GM12892 (cell line): ENCODE data around the gene DAGLA.

ENCODE experiments used
- DNase-seq: peaks from one replicate; pipeline ENCODE4 v3.0.0; 2011; ENCODE audit not compliant: insufficient read length
- FAIRE-seq: peaks from 2 replicates; lab custom pipeline; 2011; peaks lifted over from hg19 to GRCh38; lab: Jason Lieb, UNC
- POLR2A ChIP-seq: IDR thresholded peaks from 2 replicates; pipeline ENCODE4 v1.6.1; 2011; ENCODE audit warnings: low read depth, low read length, control low read depth
- POLR2AphosphoS5 ChIP-seq: IDR thresholded peaks from 2 replicates; pipeline ENCODE4 v1.6.1; 2011; ENCODE audit warnings: low read depth, low read length, control low read depth
- TAF1 ChIP-seq: IDR thresholded peaks from 2 replicates; pipeline ENCODE4 v1.6.1; 2011; ENCODE audit warnings: low read depth, mild to moderate bottlenecking, control low read depth, low read length, borderline replicate concordance

Gene DAGLA

GRCh38 chr11:61706452-61707400, 26.5 kb downstream of the DAGLA start:
- no peak for FAIRE-seq
- no peak for DNase-seq
- no peak for TF ChIP-seq POLR2A
- no peak for TF ChIP-seq POLR2AphosphoS5
- TF ChIP-seq TAF1, result no peak

GRCh38 chr11:61707574-61707973, 27.4 kb downstream of the DAGLA start:
- TF ChIP-seq TAF1 (no peak), POLR2A (no peak), POLR2AphosphoS5 (no peak)
- no peak for FAIRE-seq
- DNase-seq, result no peak

- FAIRE-seq, result no peak
- no peak for TF ChIP-seq POLR2AphosphoS5
- DNase-seq, result no peak
Observed at GRCh38 chr11:61709110-61709509, 28.9 kb downstream of the DAGLA start.

- no peak for DNase-seq
- FAIRE-seq, result no peak
- TF ChIP-seq TAF1 (no peak), POLR2A (no peak), POLR2AphosphoS5 (no peak)
Observed at GRCh38 chr11:61709572-61709971, 29.4 kb downstream of the DAGLA start.

- DNase-seq (no peak), FAIRE-seq (no peak)
- TF ChIP-seq TAF1 (no peak), POLR2A (no peak), POLR2AphosphoS5 (no peak)
Observed at GRCh38 chr11:61710019-61710418, 29.8 kb downstream of the DAGLA start.

GRCh38 chr11:61711037-61711436, 30.8 kb downstream of the DAGLA start:
- DNase-seq, result no peak
- TF ChIP-seq POLR2AphosphoS5 (no peak), POLR2A (no peak), TAF1 (no peak)
- FAIRE-seq, result no peak

GRCh38 chr11:61711498-61711897, 31.3 kb downstream of the DAGLA start:
- TF ChIP-seq TAF1 (no peak), POLR2AphosphoS5 (no peak), POLR2A (no peak)
- DNase-seq (no peak), FAIRE-seq (no peak)

GRCh38 chr11:61712314-61712713, 32.1 kb downstream of the DAGLA start:
- no peak for FAIRE-seq
- DNase-seq, result no peak
- no peak for TF ChIP-seq POLR2A
- no peak for TF ChIP-seq POLR2AphosphoS5
- no peak for TF ChIP-seq TAF1

- no peak for FAIRE-seq
- TF ChIP-seq TAF1 (no peak), POLR2A (no peak), POLR2AphosphoS5 (no peak)
Observed at GRCh38 chr11:61712846-61713245, 32.7 kb downstream of the DAGLA start.

GRCh38 chr11:61713464-61713863, 33.3 kb downstream of the DAGLA start:
- TF ChIP-seq POLR2AphosphoS5, result no peak
- no peak for TF ChIP-seq POLR2A
- no peak for TF ChIP-seq TAF1
- no peak for FAIRE-seq
- DNase-seq, result no peak

More at GRCh38 chr11:61712846-61713245, 32.7 kb downstream of the DAGLA start:
- DNase-seq, result no peak

GRCh38 chr11:61713906-61714305, 33.7 kb downstream of the DAGLA start:
- no peak for DNase-seq
- TF ChIP-seq TAF1, result no peak
- no peak for FAIRE-seq

GRCh38 chr11:61714316-61714715, 34.1 kb downstream of the DAGLA start:
- FAIRE-seq, result no peak
- TF ChIP-seq POLR2A (no peak), POLR2AphosphoS5 (no peak), TAF1 (no peak)

More at GRCh38 chr11:61714316-61714715, 34.1 kb downstream of the DAGLA start:
- no peak for DNase-seq
